Progenitor cell of endocrine pancreas (in vitro differentiated cells): ENCODE measurements around the gene ENPP3. TPM values are rescaled to one million over a fixed set of nuclear protein-coding genes. Genes with fewer than 3 reads are reported as not detected.

Experiments used
- DNase-seq: peaks from one replicate; pipeline ENCODE4 v3.0.0; 2021; ENCODE audit warnings: low spot score; ENCODE audit not compliant: unreplicated experiment
- H3K27ac Mint-ChIP-seq: 2 replicates; pipeline ENCODE4 v1.8.0; 2021; ENCODE audit warnings: mild to moderate bottlenecking, moderate library complexity, mixed read lengths
- H3K27me3 Mint-ChIP-seq: 2 replicates; pipeline ENCODE4 v1.8.0; 2021; ENCODE audit warnings: mixed read lengths
- H3K36me3 Mint-ChIP-seq: 2 replicates; pipeline ENCODE4 v1.8.0; 2022; ENCODE audit warnings: mixed read lengths; ENCODE audit not compliant: insufficient read depth
- H3K4me1 Mint-ChIP-seq: 2 replicates; pipeline ENCODE4 v1.8.0; 2021; ENCODE audit warnings: low read depth, mixed read lengths
- H3K4me3 Mint-ChIP-seq: 2 replicates; pipeline ENCODE4 v1.8.0; 2021; ENCODE audit warnings: low read depth, mild to moderate bottlenecking, moderate library complexity, mixed read lengths
- H3K9me3 Mint-ChIP-seq: 2 replicates; pipeline ENCODE4 v1.8.0; 2021; ENCODE audit warnings: low read depth, mixed read lengths
- CTCF ChIP-seq: fragments of 200-600 bp; sonication (generic); IDR thresholded peaks from one replicate; pipeline ENCODE4 v1.5.0; 2021; ENCODE audit warnings: antibody characterized with exemption, mild to moderate bottlenecking; ENCODE audit not compliant: unreplicated experiment
- total RNA-seq: library from RNA; stranded (reverse); gene quantifications from 2 replicates; pipeline ENCODE4 v1.2.1, GENCODE V29; 2021

Gene ENPP3
- total RNA-seq, 1 donor from 2014 or later, result not detected

- Mint-ChIP-seq H3K4me3 (no peak overlapping the region), H3K9me3 (no peaks in the 10 kb centered on the region), H3K4me1 (no peaks in the 10 kb centered on the region), H3K36me3 (no peaks in the 10 kb centered on the region), H3K27ac (no peak overlapping the region), H3K27me3 (no peaks in the 10 kb centered on the region)
- no peak for TF ChIP-seq CTCF
- no peak for DNase-seq
These were observed 23.1 kb downstream of the ENPP3 start for GRCh38 chr6:131660195-131660594.

- no peak overlapping the region for H3K4me3 Mint-ChIP-seq
- H3K9me3 Mint-ChIP-seq, result no peaks in the 10 kb centered on the region
- H3K27me3 Mint-ChIP-seq, result no peaks in the 10 kb centered on the region
- no peaks in the 10 kb centered on the region for H3K4me1 Mint-ChIP-seq
- H3K27ac Mint-ChIP-seq, result no peak overlapping the region
- H3K36me3 Mint-ChIP-seq, result no peaks in the 10 kb centered on the region
- no peak for TF ChIP-seq CTCF
- DNase-seq, result no peak
These were observed 26.6 kb downstream of the ENPP3 start for GRCh38 chr6:131663578-131664165.

GRCh38 chr6:131669891-131670290 is 32.8 kb downstream of the ENPP3 start:
- no peak for TF ChIP-seq CTCF
- Mint-ChIP-seq H3K4me3 (no peak overlapping the region), H3K27ac (no peak overlapping the region), H3K36me3 (no peaks in the 10 kb centered on the region), H3K4me1 (no peaks in the 10 kb centered on the region), H3K27me3 (no peaks in the 10 kb centered on the region), H3K9me3 (peaks cover 3% of the 10 kb centered on the region)
- no peak for DNase-seq

- Mint-ChIP-seq H3K4me3 (no peak overlapping the region), H3K36me3 (no peaks in the 10 kb centered on the region), H3K4me1 (no peaks in the 10 kb centered on the region), H3K9me3 (peaks cover 3% of the 10 kb centered on the region), H3K27me3 (no peaks in the 10 kb centered on the region), H3K27ac (no peak overlapping the region)
- no peak for DNase-seq
- no peak for TF ChIP-seq CTCF
These were observed 36.1 kb downstream of the ENPP3 start for GRCh38 chr6:131673184-131673583.

GRCh38 chr6:131678442-131678841 is 41.3 kb downstream of the ENPP3 start:
- TF ChIP-seq CTCF, result no peak
- no peaks in the 10 kb centered on the region for H3K27me3 Mint-ChIP-seq
- no peak overlapping the region for H3K4me3 Mint-ChIP-seq
- no peak for DNase-seq
- no peak overlapping the region for H3K27ac Mint-ChIP-seq
- H3K9me3 Mint-ChIP-seq, result no peaks in the 10 kb centered on the region
- H3K36me3 Mint-ChIP-seq, result no peaks in the 10 kb centered on the region
- no peaks in the 10 kb centered on the region for H3K4me1 Mint-ChIP-seq
